Loucy (cell line): ENCODE measurements around the gene DGKI.

Experiments used
- H2AFZ ChIP-seq: fragments of 200-600 bp; sonication (generic); 2 replicates; pipeline ENCODE4 v1.6.0; 2016; ENCODE audit warnings: antibody characterized with exemption, mild to moderate bottlenecking, low read length, moderate library complexity
- H3F3A ChIP-seq: fragments of 200-600 bp; 2 replicates; pipeline ENCODE4 v1.6.0; 2016; ENCODE audit warnings: antibody characterized with exemption, low read depth, mild to moderate bottlenecking
- H3K27me3 ChIP-seq: fragments of 200-600 bp; sonication (generic); 2 replicates; pipeline ENCODE4 v1.6.1; 2014; ENCODE audit warnings: low read length, mild to moderate bottlenecking; ENCODE audit not compliant: insufficient read depth, poor library complexity, severe bottlenecking
- H3K36me3 ChIP-seq: fragments of 200-600 bp; sonication (generic); 2 replicates; pipeline ENCODE4 v1.6.1; 2016; ENCODE audit warnings: low read length; ENCODE audit not compliant: insufficient read depth
- H3K4me1 ChIP-seq: fragments of 200-600 bp; sonication (generic); 2 replicates; pipeline ENCODE4 v1.5.1; 2014; ENCODE audit warnings: low read length, mild to moderate bottlenecking; ENCODE audit not compliant: insufficient read depth, poor library complexity, severe bottlenecking
- H3K4me2 ChIP-seq: fragments of 200-600 bp; sonication (generic); 2 replicates; pipeline ENCODE4 v1.6.0; 2014; ENCODE audit warnings: antibody characterized with exemption, low read length, low read depth, mild to moderate bottlenecking; ENCODE audit not compliant: poor library complexity, severe bottlenecking
- H3K4me3 ChIP-seq: fragments of 200-600 bp; sonication (generic); 2 replicates; pipeline ENCODE4 v1.5.1; 2014; ENCODE audit warnings: low read length, mild to moderate bottlenecking, mixed read lengths; ENCODE audit not compliant: poor library complexity, severe bottlenecking
- H3K79me2 ChIP-seq: fragments of 200-600 bp; sonication (generic); 2 replicates; pipeline ENCODE4 v1.6.1; 2014; ENCODE audit warnings: low read length; ENCODE audit not compliant: insufficient read depth
- H3K9ac ChIP-seq: fragments of 200-600 bp; sonication (generic); 2 replicates; pipeline ENCODE4 v1.6.0; 2014; ENCODE audit warnings: mild to moderate bottlenecking, low read depth, low read length, moderate library complexity; ENCODE audit not compliant: poor library complexity, severe bottlenecking
- H3K9me2 ChIP-seq: fragments of 200-600 bp; sonication (generic); replicated peaks from 2 replicates; pipeline ENCODE4 v1.6.1; 2016; ENCODE audit warnings: low read depth, low read length, mixed read lengths
- H3K9me3 ChIP-seq: fragments of 200-600 bp; sonication (generic); 2 replicates; pipeline ENCODE4 v1.6.1; 2014; ENCODE audit warnings: mild to moderate bottlenecking, antibody characterized with exemption, low read length, low read depth; ENCODE audit not compliant: insufficient read depth
- H4K20me1 ChIP-seq: fragments of 200-600 bp; sonication (generic); 2 replicates; pipeline ENCODE4 v1.6.0; 2014; ENCODE audit warnings: antibody characterized with exemption, low read length, mild to moderate bottlenecking; ENCODE audit not compliant: insufficient read depth, poor library complexity, severe bottlenecking
- CTCF ChIP-seq: fragments of 200-600 bp; sonication (generic); conservative IDR thresholded peaks from 2 replicates; pipeline ENCODE4 v1.5.1; 2014; ENCODE audit warnings: mild to moderate bottlenecking, antibody characterized with exemption, low read length
- EZH2phosphoT487 ChIP-seq: fragments of 200-600 bp; IDR thresholded peaks from 2 replicates; pipeline ENCODE4 v1.6.1; 2018; ENCODE audit warnings: antibody characterized with exemption, mild to moderate bottlenecking, moderate library complexity, borderline replicate concordance

The DGKI gene

GRCh38 chr7:137386966-137387365 lies 459.8 kb downstream of the DGKI start:
- H3K4me2 ChIP-seq, result no peak overlapping the region
- TF ChIP-seq EZH2phosphoT487, result no peak
- no peak for TF ChIP-seq CTCF
- no peaks in the 10 kb centered on the region for H4K20me1 ChIP-seq
- no peaks in the 10 kb centered on the region for H3K36me3 ChIP-seq
- H3K9me2 ChIP-seq, result no peaks in the 10 kb centered on the region
- H3K79me2 ChIP-seq, result no peaks in the 10 kb centered on the region
- H3K9me3 ChIP-seq, result no peaks in the 10 kb centered on the region
- no peak overlapping the region for H3K4me3 ChIP-seq
- no peaks in the 10 kb centered on the region for H3F3A ChIP-seq
- no peak overlapping the region for H3K9ac ChIP-seq
- H3K27me3 ChIP-seq, result no peaks in the 10 kb centered on the region
- no peak overlapping the region for H2AFZ ChIP-seq
- H3K4me1 ChIP-seq, result no peaks in the 10 kb centered on the region

GRCh38 chr7:137381045-137381444 lies 465.7 kb downstream of the DGKI start:
- no peak overlapping the region for H2AFZ ChIP-seq
- H3K4me1 ChIP-seq, result no peaks in the 10 kb centered on the region
- H3K27me3 ChIP-seq, result no peaks in the 10 kb centered on the region
- no peaks in the 10 kb centered on the region for H3K9me2 ChIP-seq
- no peaks in the 10 kb centered on the region for H3K36me3 ChIP-seq
- no peak overlapping the region for H3K4me2 ChIP-seq
- no peak overlapping the region for H3K9ac ChIP-seq
- H3F3A ChIP-seq, result no peaks in the 10 kb centered on the region
- TF ChIP-seq EZH2phosphoT487 (no peak), CTCF (no peak)
- no peak overlapping the region for H3K4me3 ChIP-seq
- H3K79me2 ChIP-seq, result no peaks in the 10 kb centered on the region
- H4K20me1 ChIP-seq, result no peaks in the 10 kb centered on the region
- no peaks in the 10 kb centered on the region for H3K9me3 ChIP-seq

- H3K4me2 ChIP-seq, result no peak overlapping the region
- H4K20me1 ChIP-seq, result no peaks in the 10 kb centered on the region
- no peaks in the 10 kb centered on the region for H3K79me2 ChIP-seq
- H3K9me3 ChIP-seq, result no peaks in the 10 kb centered on the region
- no peaks in the 10 kb centered on the region for H3K4me1 ChIP-seq
- H3K4me3 ChIP-seq, result no peak overlapping the region
- TF ChIP-seq EZH2phosphoT487, result no peak
- H3K9ac ChIP-seq, result no peak overlapping the region
- no peak overlapping the region for H2AFZ ChIP-seq
- no peaks in the 10 kb centered on the region for H3K27me3 ChIP-seq
- H3K9me2 ChIP-seq, result no peaks in the 10 kb centered on the region
- no peaks in the 10 kb centered on the region for H3F3A ChIP-seq
- no peaks in the 10 kb centered on the region for H3K36me3 ChIP-seq
Observed at GRCh38 chr7:137373507-137373906, 473.3 kb downstream of the DGKI start.

- Histone ChIP-seq H3K79me2 (no peaks in the 10 kb centered on the region), H4K20me1 (no peaks in the 10 kb centered on the region), H3K27me3 (no peaks in the 10 kb centered on the region), H3K4me1 (no peaks in the 10 kb centered on the region), H3K36me3 (no peaks in the 10 kb centered on the region), H3K4me3 (no peak overlapping the region), H3K9ac (no peak overlapping the region), H2AFZ (no peak overlapping the region), H3F3A (no peaks in the 10 kb centered on the region), H3K9me3 (no peaks in the 10 kb centered on the region), H3K9me2 (no peaks in the 10 kb centered on the region), H3K4me2 (no peak overlapping the region)
- TF ChIP-seq EZH2phosphoT487, result no peak
- no peak for TF ChIP-seq CTCF
Observed at GRCh38 chr7:137371616-137372015, 475.2 kb downstream of the DGKI start.
